HG03378 (cell line): Measurements from ENCODE around the gene GPR39.

Experiments
- ATAC-seq: cut with Tn5 transposase; IDR thresholded peaks from one replicate; pipeline ENCODE4 v1.9.1; 2021; ENCODE audit warnings: mild to moderate bottlenecking, moderate library complexity; ENCODE audit not compliant: unreplicated experiment

GPR39 gene

DNA sequence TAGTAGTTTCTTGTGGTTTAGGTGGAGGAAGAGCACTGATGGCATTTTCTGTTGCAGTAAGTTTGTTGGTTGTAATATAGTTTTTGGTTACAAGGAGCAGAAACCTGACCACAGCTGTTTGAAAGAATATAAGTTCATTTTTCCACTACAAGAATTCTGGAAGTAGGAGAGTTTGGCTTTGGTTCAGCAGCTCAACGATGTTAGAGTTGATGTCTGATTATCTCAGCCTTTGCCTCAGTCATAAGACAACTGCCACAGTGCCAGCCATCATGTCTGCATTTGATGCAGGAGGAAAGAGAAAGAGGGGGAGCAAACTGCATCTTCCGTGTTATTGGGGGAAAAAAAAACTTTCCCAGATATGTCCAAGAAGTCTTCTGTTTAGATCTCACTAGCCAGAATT is 134.3 kb downstream of the GPR39 start:
- no peak for ATAC-seq

DNA sequence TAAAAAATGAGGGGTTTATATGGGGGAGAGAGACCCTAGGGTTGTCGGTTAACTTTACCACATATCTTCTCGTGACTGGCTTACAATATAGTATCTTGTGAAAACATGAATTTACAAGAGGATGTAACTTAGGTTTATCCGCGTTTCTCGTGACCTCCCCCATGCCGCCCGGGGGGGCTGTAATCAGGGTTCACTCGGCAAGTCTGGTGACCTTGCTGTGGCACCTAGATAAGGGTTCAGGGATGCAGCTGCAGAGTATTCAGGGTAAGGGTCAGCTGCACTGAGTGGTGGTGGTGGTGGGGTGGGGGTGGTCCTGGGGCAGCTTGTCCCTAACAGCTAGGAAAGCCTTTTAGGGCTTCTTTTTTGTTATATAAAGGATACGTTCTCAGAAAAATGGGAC is 141.1 kb downstream of the GPR39 start:
- ATAC-seq: no peak

DNA sequence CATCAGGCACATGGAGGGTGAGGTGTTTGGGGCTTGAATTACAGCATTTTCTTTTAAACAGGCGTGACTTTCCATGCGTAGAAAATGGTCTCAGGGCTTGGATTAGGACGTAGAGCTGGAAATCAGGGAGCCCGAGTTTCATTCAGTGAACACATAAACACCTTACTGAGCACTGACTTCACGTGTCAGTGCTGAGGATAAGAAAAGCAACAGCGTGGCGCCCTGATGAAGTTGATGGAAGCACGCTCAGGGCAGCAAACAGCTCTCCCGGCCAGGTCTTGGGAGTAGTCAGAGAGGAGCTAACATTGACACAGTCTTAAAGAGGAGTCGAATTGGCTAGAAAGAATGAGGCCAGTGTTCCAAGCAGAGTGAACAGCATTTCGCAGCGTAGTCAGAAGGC is 142.7 kb downstream of the GPR39 start:
- no peak for ATAC-seq

DNA sequence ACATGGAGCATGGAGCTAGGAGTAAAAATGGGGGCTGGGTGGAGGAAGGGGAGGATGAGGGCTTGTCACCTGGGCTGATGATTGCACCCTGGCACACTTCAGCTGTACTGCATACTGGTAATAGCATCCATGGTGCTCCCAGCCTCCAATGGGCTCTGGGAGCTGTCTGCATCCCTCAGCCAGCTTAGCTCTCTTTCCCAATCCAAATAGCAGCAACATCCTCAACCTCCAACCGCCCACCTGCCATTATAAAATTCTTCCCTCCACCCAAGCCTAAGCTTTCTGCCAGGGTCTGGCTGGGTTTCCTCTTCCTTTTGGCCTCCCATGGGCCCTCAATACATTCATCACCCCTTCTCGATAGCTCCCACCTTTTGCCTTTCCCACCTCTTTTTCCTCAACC is 143.3 kb downstream of the GPR39 start:
- no peak for ATAC-seq

DNA sequence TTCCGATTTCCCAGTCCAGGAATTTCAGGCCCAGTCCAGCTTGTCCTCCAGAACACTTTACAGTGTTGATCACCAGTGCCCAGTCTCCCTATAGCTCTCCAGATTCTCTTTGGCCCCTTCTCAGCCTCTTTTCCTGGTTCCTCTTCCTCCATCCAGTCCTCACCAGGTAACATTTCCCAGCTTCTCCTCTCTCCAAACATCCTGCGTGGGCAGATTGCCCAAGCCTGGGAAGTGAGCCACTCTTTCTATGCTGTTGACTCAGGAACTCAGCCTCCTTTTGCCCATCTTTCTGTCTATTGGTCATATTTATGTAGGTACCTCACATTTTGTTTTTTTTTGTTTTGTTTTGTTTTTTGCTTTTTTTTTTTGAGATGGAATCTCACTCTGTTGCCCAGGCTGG is 144.0 kb downstream of the GPR39 start:
- ATAC-seq: no peak

DNA sequence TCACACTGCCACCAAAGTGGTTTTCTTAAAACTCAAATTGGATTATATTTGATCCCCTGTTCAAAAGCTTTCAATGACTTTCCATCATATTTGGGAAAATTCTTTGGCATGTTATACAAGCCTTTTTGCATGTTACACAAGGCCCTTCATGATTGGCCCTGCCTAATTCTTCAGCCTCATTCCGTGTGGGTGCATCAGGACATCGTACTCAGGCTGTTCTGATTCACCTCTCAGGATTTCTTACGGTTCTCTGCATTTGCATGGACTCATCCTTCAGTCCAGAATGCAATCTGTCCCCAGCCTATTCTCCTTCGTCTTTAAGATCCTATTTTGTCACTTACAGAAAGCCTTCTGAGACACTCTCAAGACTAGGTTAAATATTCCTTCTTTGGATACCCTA is 145.6 kb downstream of the GPR39 start:
- ATAC-seq: no peak

DNA sequence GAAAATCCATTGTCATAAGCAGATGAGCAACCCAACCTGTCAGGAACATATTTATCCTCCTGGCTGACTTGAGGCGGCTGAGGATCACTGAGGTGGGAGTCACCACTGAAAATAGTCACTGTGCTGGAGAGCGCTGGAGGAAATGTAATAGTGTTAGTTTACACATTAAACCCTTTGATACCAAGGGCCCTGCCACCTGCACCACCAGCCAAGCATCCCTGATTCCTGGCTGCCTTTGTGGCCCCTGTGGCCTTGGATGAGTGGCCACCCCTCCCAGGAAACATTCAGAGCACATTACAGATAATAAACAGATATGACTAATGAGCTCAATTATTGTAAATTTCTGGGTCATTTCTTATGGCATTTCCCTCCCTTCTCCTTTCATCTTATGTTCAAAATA is 147.5 kb downstream of the GPR39 start:
- ATAC-seq: no peak

DNA sequence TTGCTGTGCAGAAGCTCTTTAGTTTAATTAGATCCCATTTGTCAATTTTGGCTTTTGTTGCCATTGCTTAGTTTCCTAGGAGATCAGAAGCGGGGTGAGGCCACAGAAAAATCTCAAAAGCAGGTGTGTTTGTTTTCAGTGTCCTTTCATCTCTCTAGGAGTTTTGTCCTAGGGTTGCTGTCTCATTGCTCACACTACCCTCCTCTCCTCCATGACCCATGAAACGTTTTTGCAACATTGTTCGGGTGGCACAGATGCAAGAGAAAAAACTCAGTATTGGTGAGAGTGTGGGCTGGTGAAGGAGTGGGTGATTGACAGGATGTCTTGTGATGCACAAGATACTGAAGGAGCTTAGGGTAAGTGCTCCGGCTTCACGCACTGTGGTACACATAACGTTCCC is 149.8 kb downstream of the GPR39 start:
- no peak for ATAC-seq

DNA sequence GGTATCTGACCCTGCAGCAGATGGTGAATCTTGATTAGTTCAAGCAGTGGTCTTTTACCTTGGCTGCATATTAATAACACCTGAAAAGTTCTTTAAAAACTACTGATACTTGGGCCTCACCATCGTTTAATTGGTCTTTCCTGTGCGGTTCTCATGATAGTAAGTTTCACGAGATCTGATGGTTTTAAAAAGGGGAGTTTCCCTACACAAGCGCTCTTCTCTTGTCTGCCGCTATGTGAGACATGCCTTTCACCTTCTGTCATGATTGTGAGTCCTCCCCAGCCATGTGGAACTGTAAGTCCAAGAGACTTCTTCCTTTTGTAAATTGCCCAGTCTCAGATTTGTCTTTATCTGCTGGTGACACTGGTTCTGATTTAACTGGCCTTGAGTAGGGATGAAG is 151.1 kb downstream of the GPR39 start:
- ATAC-seq: no peak

DNA sequence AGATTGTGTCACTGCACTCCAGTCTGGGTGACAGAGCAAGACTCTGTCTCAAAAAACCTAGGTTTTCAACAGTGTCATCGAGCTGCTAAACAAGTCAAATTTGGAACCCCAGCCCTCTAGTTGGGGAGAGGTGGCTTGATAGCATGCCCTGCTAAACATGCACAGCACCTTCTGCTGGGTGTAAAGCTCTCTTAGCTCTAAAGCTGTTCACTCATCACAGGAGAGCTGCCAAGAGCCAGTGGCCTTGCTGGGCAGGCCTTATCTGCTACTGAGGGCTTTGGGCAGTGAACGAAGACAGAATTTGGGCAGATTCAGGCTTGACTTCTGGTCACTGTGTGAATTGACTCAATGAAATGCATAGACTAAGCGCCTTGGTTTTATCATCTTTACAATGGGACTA is 152.1 kb downstream of the GPR39 start:
- ATAC-seq: no peak

DNA sequence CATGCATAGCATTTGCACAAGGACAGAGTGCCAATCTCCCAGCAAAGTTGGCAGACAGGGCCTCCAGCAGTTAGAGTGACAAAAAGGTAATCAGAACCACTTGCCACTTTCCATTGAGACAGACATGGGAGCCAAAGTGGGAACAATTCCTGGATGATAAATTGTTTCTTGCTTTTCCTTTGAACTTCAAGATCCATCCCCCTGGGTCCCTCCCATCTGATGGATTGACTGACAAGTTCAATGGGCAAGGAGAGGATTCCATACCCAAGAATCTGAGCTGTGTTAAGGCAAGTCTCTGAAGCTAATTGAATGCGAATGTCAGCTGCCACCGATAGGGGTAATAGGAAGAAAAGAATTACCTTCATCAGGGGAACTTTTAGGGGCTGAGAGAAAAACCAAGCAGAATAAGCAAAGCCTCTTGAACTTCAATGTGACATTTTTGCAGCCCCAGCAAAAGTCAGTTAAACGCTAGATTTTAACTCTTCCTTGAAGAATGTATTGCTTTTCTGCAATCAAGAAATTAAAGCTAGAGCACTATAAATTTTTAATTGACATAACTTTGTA is 156.9 kb downstream of the GPR39 start:
- no peak for ATAC-seq

DNA sequence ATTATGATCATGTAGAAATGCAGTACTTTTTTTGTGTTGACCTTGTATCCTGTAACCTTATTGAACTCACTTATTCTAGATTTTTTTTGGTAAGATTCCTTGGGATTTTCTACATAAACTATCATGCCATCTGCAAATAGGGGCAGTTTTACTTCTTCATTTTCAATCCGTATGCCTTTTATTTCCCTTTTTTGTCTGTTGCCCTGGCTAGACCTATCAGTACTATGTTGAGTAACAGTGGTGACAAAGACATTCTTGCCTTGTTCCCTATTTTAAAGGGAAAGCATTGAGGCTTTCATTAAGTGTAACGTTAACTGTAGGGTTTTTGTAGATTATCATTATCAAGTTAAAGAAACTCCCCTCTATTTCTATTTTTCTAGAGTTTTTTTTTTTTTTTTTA is 161.1 kb downstream of the GPR39 start:
- ATAC-seq: no peak

DNA sequence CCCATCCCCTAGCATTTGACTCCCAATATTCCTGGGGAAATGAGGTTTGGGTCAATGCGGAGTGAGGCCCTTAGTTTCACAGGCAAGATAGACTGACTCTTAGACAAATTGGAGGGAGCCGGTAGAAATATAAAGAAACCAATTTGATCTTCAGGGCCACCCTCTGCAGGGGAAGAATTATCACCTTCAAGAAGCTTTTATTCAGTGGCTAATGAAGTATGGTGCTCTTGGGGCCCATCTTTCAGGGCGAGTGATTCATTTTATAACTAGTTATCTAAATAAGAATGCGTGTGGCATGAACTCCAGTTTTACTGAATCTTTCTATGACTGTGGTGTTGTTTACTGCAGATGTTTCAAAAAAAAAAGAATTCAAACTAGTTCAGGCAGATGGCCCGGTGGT is 165.0 kb downstream of the GPR39 start:
- ATAC-seq: no peak

DNA sequence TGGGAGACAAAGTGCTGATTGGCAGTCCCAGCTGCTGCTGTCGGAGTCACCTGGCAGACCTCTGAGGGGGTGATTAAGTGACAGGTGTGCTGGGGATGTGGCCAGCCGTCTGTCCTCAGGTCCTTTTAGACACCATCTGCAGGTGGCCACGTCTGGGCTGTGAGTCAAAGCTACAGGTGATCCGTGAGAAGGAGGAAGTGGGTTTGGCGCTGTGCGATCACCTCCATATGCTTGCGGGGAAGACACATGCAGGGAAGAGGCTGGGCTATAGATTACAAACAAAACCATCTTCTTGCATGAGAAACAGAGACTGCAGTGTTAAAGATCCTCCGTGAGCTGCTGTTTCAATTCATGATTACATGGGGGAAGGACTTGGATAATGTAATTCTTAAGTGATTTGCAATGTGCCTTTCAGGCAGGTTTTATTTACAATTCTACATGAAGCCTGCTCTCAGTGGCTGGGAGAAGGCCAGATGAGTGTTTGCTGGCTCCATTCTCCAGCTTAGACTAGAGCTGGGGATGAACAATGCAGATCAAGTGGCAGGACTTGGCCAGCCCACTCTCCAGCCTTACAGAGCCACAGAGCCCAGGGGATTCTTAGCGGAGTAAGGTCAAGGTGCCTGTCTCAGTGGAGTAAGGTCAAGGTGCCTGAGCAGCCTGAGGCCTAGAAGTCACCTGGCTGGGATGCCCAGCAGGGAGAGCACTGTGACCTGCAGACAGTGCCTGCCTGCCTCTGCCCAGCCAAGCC is 165.6 kb downstream of the GPR39 start:
- ATAC-seq: no peak

DNA sequence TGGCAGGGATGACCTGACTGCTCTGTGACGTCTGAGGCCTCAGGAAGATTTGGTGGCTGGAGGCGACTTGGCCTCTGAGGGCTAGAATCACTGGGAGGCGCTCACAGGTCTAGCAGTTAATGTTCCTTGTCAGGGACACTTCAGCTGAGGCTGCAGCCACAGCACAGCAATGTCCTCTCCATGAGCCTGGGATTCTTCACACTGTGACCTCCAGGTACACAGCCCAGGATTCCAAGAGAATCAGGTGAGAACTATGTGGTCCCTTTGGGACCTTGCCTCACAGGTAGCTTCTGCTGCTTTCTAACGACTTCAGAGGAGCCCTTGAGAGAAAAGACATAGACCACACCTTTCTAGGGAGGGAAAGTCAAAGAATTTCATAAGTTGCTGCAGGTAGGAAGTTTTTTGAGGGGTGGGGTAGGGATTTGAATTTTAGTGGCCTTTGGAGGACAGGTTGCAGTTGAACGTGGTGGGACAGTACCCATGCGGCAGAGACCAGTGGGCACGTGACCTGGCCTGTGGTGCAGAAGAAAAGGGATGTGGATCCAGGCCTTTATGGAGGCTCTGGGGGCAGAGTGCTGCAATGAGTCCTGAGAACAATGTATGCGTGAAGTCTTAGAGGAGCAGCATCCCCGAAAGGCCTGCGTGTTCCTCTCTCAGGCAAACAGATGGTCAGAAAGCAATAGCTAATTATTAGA is 167.2 kb downstream of the GPR39 start:
- ATAC-seq: no peak

DNA sequence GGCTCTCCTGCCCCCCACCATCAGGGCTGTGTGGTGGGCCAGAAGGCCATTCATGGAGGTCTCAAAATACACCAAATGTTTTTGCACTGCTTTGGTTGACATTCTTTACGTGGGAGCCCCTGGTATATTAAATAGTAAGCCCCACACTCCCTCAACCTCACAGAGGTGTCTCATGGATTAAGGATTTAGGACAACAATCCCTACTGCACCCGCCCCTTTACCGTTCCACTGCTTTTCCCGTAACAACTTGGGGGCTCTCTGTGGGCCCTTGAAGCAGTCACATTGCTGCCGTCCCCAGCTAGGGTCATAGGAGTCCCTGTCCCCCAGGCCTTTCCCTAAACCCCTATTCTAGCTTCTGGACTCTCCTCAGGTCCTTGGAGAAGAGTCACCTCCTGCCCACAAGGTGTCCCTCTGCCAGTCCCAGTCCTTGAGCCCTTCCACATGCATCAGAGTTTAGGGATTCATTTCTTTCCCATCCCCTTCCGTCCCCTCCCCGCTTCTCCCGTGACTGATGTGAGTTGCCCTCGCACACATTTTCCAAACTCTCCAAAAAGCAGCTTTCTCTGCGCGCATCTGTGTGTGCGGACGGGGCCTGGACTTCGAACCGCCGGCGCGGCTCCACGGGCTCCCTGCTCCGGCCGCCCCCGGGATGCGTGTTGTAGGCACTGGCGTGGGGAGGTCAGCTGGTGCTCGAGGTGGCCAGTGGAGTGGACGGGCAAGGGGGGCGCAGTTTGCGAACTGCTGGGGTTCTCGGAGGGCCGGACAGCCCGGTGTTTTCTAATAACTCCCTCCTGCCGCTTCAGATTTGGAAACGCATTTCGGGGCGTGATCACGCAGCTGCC is 168.6 kb downstream of the GPR39 start:
- ATAC-seq: no peak

DNA sequence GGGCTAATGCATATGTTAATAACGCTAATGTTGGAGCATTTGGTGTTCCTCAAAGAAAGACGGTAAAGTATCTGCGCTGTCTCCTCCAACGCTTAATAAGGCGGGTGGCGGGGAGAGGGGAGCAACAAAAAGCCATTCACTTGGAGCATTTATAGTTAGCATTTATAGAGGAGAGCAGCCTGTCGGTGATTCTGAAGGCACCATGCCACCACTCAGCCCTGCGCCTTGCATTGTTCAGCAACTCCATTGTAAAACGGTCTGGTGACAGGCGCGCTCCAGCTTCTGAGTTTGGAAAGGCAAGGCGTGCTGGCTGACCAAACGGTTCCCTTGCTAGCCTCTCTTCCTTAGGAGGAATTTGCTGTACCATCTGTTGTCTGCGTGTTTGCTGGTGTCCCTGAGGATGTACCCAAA is 169.5 kb downstream of the GPR39 start:
- ATAC-seq: no peak

DNA sequence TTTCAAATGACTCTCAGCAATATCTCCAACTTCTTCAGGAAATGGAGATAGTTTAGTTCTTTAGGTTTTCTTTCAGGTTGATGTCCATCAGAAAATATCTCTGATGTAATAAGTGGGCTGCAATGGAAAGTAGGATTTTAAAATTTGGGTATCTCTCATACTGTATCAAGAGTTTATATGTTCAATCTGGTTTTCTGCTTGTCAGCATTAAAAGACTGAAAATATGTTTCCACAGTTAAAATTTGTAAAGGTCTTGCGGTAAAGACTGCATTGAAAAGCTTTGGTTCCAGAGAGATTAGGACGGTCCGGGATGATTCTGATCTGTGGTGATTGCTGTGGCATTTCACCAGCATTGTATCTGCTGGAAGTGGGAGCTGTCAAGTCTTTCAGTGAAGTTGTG is 170.2 kb downstream of the GPR39 start:
- no peak for ATAC-seq

DNA sequence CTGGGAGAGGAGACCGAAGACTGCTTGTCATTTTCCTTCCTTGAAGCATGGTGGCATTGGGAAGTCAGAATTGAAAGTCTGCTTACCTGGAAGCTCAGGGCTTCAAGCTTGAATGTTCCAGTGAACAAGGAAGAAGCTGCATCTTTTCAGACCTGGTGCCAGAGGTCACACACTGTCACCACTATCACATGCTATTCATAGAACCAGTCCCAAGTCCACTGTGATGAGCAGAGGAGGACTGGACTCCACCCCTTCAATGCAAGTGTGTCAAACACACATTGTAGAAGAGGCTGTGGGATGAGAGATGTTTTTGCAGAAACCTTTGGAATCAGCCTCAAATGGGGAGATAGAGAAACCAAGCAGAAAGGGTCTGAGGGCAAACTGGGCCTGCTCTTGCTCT is 172.0 kb downstream of the GPR39 start:
- no peak for ATAC-seq

DNA sequence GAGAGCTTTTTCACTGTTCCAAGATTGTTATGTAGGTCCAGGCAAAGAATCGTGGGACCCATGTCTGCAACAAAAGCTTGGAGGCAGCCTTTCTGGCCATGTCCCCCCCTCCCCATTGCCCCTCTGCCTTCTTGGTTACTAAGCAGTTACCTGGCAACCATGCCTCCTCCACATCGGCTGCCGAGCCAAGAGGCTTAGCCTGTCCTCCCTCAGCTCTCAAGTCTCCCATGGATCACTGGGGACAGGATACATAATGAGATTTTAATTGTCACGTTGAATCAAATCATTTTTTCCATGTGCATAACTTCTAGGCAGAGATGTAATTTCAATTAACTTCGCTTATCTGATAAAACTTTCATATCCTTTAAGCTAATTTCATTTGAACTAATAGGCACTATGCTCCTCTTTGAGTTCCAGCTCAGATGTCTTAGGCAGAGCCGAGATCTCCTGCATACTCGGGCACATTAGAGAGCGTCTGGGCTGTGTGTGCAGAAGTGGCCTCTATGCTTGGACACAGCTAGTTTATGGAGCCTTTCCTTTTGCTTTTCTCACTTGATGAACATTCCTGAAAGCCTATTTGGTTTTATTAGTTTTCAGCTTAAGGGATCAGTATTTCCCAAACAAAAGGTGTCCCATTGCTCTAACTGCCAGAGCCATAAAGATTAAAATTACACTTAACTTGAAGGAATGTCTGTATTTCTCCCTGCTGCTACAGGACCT is 172.7 kb downstream of the GPR39 start:
- no peak for ATAC-seq

DNA sequence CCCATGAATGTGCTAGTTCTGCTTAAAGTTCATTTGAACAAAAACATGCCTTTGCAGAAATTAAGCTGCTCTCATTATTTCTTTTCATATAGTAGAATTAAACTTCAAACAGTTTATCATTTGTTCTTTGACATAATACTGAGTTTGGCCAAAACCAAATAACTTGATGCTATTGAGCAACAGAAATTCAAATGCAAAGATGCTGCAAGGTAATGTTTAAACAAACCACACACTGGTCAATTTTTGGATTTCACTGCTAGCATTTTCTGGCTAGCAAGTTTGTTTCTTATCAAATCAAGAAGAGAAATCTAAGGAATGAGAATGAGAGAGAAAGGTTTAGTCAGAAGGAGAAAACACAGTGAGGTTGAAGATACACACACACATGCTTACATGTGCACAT is 173.4 kb downstream of the GPR39 start:
- no peak for ATAC-seq
